ENCODE measurements around the gene VPS35. TPM values are rescaled to one million over a fixed set of nuclear protein-coding genes. Genes with fewer than 3 reads are reported as not detected.

VPS35 gene
- total RNA-seq, 3 donors from 2014 or later (not counting 1 experiment from before 2014, with no cell fraction given) = 32.8 to 44.1 (median 43.7) TPM

GRCh38 chr16:46690281-46691178 is 1.6 kb upstream of the VPS35 start:
- Histone ChIP-seq H3K4me1 (ENCODE audit: control insufficient read depth, insufficient read depth, low read length) (peaks cover 22% of the 10 kb centered on the region), H3K4me3 (ENCODE audit: low read length) (peak overlapping the region; percentile 84), H3K36me3 (ENCODE audit: control insufficient read depth, insufficient read depth, low read length) (no peaks in the 10 kb centered on the region), H3K27ac (ENCODE audit: low read length) (peak overlapping the region; percentile 94), H3K9me3 (ENCODE audit: control insufficient read depth, insufficient read depth, low read length) (no peaks in the 10 kb centered on the region), H3K27me3 (ENCODE audit: control insufficient read depth, insufficient read depth, low read length) (no peaks in the 10 kb centered on the region)
- no peaks in the 10 kb centered on the region for H3K36me3 Mint-ChIP-seq
- no peak overlapping the region for H3K4me3 Mint-ChIP-seq
- no peaks in the 10 kb centered on the region for H3K27me3 Mint-ChIP-seq (ENCODE audit: low read depth in 2 of 2)
- 28% methylated on average over 21 of the region's 21 CpGs for WGBS (ENCODE audit: insufficient coverage)
- H3K27ac Mint-ChIP-seq = no peak overlapping the region
- intact Hi-C loops (cut with micrococcal nuclease) = no loop called here
- no peak for TF ChIP-seq CTCF (IDR thresholded peaks at IDR 0.05)
- peak in 1 of 2 donors; percentile 4 for DNase-seq
- peaks cover 21 to 25% of the 10 kb centered on the region in 2 donors for H3K4me1 Mint-ChIP-seq
- no peak for ATAC-seq
- no peaks in the 10 kb centered on the region for H3K9me3 Mint-ChIP-seq

GRCh38 chr16:46689365-46690280 is 645 bp upstream of the VPS35 start, which contains the start of gene ORC6:
ORC6 (plus strand) TSS chr16:46689659; CDS start chr16:46689706, 47 bp downstream.
- Mint-ChIP-seq H3K4me3 (no peak within 1 kb of the TSS), H3K4me1 (peaks cover 21 to 28% of the 10 kb centered on the region in 2 donors), H3K27ac (no peak within 1 kb of the TSS), H3K9me3 (no peaks in the 10 kb centered on the region), H3K36me3 (no peaks in the 10 kb centered on the region), H3K27me3 (ENCODE audit: low read depth in 2 of 2) (no peaks in the 10 kb centered on the region)
- ATAC-seq = peak; percentile 75 to 90 (median 79)
- no peaks in the 10 kb centered on the region for H3K27me3 ChIP-seq (ENCODE audit: control insufficient read depth, insufficient read depth, low read length)
- intact Hi-C loops (cut with micrococcal nuclease) = loop anchor here (1.0 to 2.0 kb wide), 5 partner anchors 16 to 284 kb away; partner anchors contain the start of genes C16orf87, DNAJA2 and SHCBP1
- under 1% methylated on average over 79 of the region's 79 CpGs for WGBS (ENCODE audit: insufficient coverage)
- no peaks in the 10 kb centered on the region for H3K9me3 ChIP-seq (ENCODE audit: control insufficient read depth, insufficient read depth, low read length)
- H3K36me3 ChIP-seq (ENCODE audit: control insufficient read depth, insufficient read depth, low read length) = no peaks in the 10 kb centered on the region
- peak; percentile 35 for TF ChIP-seq CTCF (IDR thresholded peaks at IDR 0.05)
- peak within 1 kb of the TSS; percentile 84 for H3K4me3 ChIP-seq (ENCODE audit: low read length)
- peak within 1 kb of the TSS; percentile 94 for H3K27ac ChIP-seq (ENCODE audit: low read length)
- H3K4me1 ChIP-seq (ENCODE audit: control insufficient read depth, insufficient read depth, low read length) = peaks cover 22% of the 10 kb centered on the region
- DNase-seq = peak; percentile 96 to 97

- H3K9me3 Mint-ChIP-seq = no peaks in the 10 kb centered on the region
- WGBS (ENCODE audit: insufficient coverage) = under 1% methylated on average over 12 of the region's 14 CpGs
- intact Hi-C loops (cut with micrococcal nuclease) = loop anchor here (2.0 kb wide), 1 partner anchor 67 kb away; the partner anchor contains the start of gene SHCBP1
- Histone ChIP-seq H3K27me3 (ENCODE audit: control insufficient read depth, insufficient read depth, low read length) (no peaks in the 10 kb centered on the region), H3K4me3 (ENCODE audit: low read length) (peak overlapping the region; percentile 84), H3K4me1 (ENCODE audit: control insufficient read depth, insufficient read depth, low read length) (peaks cover 22% of the 10 kb centered on the region), H3K27ac (ENCODE audit: low read length) (peak overlapping the region; percentile 94), H3K9me3 (ENCODE audit: control insufficient read depth, insufficient read depth, low read length) (no peaks in the 10 kb centered on the region), H3K36me3 (ENCODE audit: control insufficient read depth, insufficient read depth, low read length) (no peaks in the 10 kb centered on the region)
- no peak for TF ChIP-seq CTCF (IDR thresholded peaks at IDR 0.05)
- ATAC-seq (no peak), DNase-seq (no peak)
- H3K4me3 Mint-ChIP-seq = no peak overlapping the region
- peaks cover 26 to 33% of the 10 kb centered on the region in 2 donors for H3K4me1 Mint-ChIP-seq
- no peaks in the 10 kb centered on the region for H3K36me3 Mint-ChIP-seq
- no peaks in the 10 kb centered on the region for H3K27me3 Mint-ChIP-seq (ENCODE audit: low read depth in 2 of 2)
- H3K27ac Mint-ChIP-seq = no peak overlapping the region
Observed at GRCh38 chr16:46688101-46688653, 801 bp downstream of the VPS35 start.

All from natural killer cell (primary cell).